Right kidney (tissue), 1 donor: Measurements from ENCODE around the gene KIAA0753.
"Not testable (repeated sequence)": the region's sequence is repeated elsewhere in the genome, so short reads cannot be mapped to it uniquely, and the experiment has no call there.

Source experiments
- DNase-seq: peaks from one replicate; pipeline ENCODE4 v3.0.0-alpha.2; 2016

KIAA0753 gene

GRCh38 chr17:6668727-6669425, 28.4 kb upstream of the KIAA0753 start:
- no peak for DNase-seq

DNA sequence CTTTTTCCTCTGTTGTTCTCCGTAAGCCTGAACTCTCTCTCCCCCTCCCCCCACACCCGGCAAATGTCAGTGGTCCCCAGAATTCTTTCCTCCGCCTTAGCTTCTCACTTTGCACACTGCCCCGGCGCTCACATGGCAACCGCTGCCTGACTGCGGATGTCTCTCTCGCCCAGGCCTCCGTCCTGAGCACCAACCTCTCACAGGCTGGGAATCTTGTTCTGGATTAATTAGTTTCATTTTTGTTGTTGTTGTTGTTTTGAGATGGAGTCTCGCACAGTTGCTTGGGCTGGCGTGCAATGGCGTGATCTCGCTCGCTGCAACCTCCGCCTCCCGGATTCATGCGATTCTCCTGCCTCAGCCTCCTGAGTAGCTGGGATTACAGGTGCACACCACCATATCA, 27.7 kb upstream of the KIAA0753 start:
- DNase-seq, result no peak

DNA sequence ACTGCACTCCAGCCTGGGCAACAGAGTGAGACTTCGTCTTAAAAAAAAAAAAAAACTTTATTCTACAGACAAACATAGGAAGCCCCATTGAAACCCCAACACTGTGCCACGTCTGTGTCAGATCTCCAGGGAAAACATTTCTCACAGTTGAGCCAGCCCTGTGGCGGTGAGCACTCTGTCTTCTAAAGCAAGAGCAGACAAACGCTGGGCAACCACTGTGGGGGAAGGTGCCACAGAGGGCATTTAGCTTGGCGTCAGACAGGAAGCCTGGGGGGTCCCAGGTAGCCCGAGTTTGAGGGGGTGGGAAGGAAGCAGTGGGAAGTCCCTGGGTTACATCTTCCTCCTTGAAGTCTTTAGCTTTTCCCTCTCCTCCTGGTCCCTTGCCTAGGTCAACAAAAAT, 27.0 kb upstream of the KIAA0753 start:
- DNase-seq, result no peak

- DNase-seq, result no peak
Observed at GRCh38 chr17:6666557-6666956, 26.0 kb upstream of the KIAA0753 start.

- peak; percentile 49 for DNase-seq
Observed at GRCh38 chr17:6666077-6666521, 25.6 kb upstream of the KIAA0753 start.

GRCh38 chr17:6663200-6663599, 22.7 kb upstream of the KIAA0753 start:
- DNase-seq, result not testable (repeated sequence)

- DNase-seq, result no peak
Observed at GRCh38 chr17:6661464-6661848, 20.9 kb upstream of the KIAA0753 start.

- DNase-seq, result no peak
Observed at GRCh38 chr17:6660805-6661463, 20.4 kb upstream of the KIAA0753 start.

DNA sequence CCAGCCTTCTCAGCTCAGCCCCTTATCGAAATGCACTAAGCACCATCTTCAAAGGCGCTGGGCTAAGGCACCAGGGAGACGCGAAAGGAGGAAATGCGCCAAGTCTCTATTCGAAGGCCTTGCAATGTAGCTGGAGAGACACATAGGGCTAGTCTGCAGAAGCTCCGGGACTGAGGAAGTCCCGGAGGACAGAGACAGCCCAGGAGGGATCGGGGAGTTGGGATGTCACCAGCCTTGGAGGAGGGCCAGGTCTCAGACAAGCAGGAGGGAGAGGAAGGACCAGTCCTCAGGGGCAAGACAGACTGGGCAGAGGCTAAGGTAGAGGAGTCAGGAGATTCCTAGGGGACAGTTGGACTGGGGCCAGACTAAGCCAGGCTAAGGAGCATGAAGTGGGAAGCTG, 19.6 kb upstream of the KIAA0753 start:
- DNase-seq, result no peak

- DNase-seq, result not testable (repeated sequence)
Observed at GRCh38 chr17:6658411-6658810, 17.9 kb upstream of the KIAA0753 start.

GRCh38 chr17:6657633-6658287, 17.2 kb upstream of the KIAA0753 start:
- DNase-seq, result no peak

- DNase-seq, result peak; percentile 36
Observed at GRCh38 chr17:6656797-6657632, 16.5 kb upstream of the KIAA0753 start.

GRCh38 chr17:6655732-6656361, 15.3 kb upstream of the KIAA0753 start:
- not testable (repeated sequence) for DNase-seq

- DNase-seq, result peak; percentile 66
Observed at GRCh38 chr17:6654841-6655731, 14.6 kb upstream of the KIAA0753 start.

- no peak for DNase-seq
Observed at GRCh38 chr17:6651919-6652452, 11.5 kb upstream of the KIAA0753 start.

DNA sequence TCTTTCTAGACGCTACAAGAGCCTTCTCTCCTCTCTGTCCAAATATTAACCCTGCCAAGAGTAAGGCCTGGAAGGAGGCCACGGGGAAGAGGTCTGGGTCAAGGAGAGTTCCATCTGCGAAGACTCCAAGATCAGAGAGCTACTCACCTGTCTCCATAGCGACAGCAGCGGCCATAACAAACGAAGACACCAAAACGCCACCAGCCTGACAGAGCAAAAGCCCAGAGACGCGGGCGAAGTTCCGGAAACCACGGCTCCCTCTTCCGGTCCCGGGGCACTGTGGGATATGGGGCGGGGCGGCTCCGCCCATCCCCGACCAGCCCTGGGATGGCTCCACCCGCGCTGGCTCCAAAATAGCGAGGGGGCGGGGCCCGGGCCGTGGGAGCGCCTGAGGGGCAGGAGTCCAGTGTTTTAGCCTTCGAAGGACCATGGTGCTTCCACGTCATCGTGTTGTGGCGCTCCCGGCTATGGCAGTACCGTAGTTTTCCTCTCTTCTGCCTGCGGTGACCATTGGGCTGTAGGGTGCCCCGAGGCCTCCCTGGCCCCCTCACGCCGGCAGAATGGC, 10.9 kb upstream of the KIAA0753 start, which contains the start of the genes C17orf100 and MED31:
Gene C17orf100 (plus strand): TSS at position 409 of the 565 bp plus-strand sequence. CDS start 152 bp downstream, at position 561.
Gene MED31 (minus strand): TSS at position 252 of the 565 bp plus-strand sequence. CDS start 77 bp downstream, at position 175.
- DNase-seq, result peak; percentile 89

DNA sequence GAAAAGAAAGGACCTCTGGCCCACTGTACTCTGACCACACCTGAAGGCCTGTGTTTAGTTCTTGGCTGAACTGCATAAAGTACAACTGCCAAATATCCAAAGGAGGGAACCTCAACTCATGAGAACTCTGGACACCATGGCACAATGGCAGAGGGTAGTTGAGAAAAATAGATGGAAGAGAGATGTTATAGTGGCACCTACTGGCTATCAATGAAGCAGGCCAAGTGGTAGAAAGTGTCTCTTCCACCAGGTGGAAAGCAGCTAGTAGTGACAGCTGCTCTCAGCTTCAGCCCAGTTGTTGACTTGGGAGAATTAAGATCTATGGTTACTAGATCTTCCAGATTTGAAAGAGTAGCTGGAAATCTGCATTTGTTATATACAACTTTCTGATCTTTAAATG, 7.7 kb upstream of the KIAA0753 start:
- no peak for DNase-seq

DNA sequence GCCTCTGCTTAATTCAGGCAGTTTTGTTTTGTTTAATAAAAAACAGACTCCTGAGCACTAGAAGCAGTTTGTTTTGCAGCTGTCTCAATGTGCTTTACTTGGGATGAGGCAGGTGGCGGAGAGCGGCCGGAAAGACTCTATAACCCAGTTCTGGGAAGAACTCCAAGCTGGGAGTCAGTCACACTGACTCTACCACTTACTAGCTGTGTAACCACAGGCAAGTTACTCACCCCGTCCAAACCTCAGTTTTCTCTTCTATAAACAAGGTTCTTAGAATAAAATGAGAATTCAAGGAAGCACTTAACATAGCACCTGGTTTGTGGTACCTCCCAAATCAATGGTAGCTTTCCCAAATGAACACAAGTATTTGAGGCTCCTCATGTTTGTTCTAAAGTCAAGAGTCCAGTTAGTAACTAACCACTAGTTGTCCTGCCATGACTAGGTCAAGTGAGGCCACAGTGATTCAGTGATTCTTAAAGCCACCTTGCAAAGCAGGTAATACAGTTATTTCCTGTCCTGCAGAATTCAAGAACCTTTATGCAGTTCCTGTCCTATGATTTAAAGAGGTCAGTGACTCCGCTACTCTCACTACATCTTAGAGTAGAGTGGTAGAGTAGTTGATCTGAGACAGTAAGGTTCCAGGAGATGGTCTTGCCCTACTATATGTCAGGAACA, 3.1 kb upstream of the KIAA0753 start:
- DNase-seq, result no peak

DNA sequence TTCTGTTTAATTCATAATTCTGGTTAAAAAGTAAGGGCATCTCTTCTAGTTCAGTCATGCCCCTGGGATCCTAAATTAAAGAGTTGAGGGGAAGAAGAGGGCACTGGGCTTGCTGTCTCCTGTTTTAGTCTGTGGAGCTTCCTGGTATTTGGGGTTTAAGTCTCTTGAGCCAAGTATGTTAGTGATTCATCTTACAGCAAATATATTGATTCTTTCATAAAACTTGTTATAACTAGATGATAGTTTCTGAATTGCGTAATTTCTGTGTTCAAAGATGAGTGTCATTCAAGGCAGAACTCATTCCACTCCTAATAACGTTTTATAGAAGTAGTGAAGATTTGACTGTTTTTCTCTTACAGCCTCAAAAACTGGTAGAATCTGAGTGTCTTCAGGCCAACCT, 2.1 kb upstream of the KIAA0753 start:
- no peak for DNase-seq
